Bronchus fibroblast of lung (primary cell): ENCODE measurements around the gene TMEM145. TPM values are rescaled to one million over a fixed set of nuclear protein-coding genes. Genes with fewer than 3 reads are reported as not detected.

Source experiments
- total RNA-seq: library from RNA; depleted of rRNA; stranded (reverse); fragments of >200 nt; gene quantifications from 2 replicates; pipeline ENCODE4 v1.2.3, GENCODE V29; 2015

The TMEM145 gene
- total RNA-seq = 0.17 TPM in 1 of 2 replicates, not detected in the other

DNA sequence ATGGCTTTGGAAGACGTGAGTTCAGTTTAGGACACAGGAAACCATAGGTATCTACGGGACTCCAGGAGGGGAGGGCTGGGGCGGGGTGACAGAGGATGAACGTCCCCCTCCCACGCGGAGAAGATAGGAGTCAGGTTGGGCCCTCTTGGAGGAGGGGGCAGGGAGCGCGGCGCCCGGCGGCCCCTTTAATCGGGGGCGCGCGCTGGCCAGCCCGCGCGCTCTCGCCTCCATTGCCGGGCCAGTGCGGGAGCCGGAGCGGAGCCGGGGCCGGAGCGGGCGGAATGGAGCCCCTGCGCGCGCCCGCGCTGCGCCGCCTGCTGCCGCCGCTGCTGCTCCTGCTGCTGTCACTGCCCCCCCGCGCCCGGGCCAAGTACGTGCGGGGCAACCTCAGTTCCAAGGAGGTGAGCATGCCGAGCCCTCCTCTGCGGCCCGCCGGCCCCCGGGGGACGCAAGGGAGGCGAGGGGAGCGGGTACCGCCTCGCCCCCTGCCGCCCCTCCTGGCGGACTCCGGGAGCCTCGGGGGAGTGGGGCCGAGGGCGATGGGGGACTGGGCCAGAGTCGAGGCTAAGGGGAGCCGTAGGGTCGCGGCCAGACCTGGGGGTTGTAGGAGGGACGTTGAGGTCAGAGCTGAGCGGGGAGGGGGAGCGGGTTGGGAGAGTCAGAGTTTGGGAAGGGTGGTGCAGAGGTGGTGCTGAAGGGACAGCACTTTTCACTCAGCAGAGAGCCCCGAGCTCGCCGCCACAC, at the start of gene TMEM145:
TSS of gene TMEM145 (plus strand) at position 214 of the 744 bp plus-strand sequence. CDS start at position 282, 68 bp downstream.

DNA sequence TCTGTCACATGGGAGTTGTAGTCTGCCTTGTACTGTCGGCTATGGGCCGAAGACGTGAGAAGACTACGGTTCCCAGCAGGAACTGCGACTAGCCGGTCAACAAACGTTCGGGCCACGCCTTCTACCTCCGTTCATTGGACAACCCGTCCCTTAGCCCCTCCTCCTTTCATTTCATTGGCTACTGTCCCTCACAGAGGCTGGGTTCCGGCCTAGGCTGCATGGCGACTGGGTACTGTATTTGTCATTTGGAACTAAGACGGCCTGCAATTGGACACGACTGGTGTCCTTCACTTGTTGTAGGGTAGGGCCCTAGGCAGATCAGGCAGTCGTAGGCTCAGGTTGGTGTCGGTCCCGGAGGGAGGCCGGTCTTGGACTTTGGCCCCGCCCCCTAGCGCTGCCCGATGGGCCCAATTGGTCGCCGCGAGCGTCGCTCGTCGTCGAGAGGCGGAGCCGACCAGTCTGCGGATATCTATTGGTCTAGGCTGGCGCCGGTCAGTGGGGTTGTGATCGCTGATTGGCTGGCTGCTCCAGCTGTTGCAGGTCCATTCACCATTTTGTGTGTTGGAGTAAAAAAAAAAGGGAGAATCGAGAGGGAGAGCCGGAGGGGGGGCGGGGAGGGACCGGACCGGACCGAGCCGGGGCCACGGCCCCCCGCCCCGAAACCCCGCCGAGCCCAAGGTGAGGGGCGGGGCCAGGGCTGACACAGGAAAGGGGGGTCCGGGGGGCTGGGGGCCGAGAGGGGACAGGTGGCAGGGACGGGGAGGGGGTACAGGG, 44.2 kb upstream of the TMEM145 start, which contains the start of gene CIC:
TSS of gene CIC (plus strand) at position 549 of the 774 bp plus-strand sequence. CDS start 2,532 bp downstream, outside the sequence.

DNA sequence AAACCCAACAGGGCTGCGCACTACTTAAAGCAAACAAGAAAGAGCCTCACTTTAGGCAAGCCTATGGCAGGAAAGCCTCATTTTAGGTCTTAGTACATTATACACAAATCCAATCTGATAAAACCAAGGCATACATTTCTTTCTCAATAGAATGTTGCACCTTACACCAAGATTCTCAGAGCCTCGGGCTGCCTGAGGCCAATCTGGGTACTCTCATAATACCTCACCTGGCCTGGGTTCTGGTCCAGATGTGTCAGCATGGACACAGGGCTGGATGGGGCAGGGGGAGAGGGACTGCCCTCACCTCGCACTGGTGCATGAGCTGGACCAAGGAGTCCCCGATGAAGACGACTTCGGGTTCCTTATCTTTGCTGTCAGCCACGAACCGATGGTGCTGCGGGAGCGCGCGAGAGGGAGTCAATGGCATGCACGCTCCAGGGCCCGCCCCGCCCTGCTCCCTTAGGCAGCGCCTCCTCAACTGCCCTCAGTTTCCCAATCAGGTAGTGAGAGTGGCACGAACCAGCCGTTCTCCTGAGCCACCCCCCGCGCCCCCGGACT, 11.4 kb upstream of the TMEM145 start, which contains the start of gene PRR19:
TSS of gene PRR19 (plus strand) at position 487 of the 558 bp plus-strand sequence. CDS start 7,453 bp downstream, outside the sequence.

DNA sequence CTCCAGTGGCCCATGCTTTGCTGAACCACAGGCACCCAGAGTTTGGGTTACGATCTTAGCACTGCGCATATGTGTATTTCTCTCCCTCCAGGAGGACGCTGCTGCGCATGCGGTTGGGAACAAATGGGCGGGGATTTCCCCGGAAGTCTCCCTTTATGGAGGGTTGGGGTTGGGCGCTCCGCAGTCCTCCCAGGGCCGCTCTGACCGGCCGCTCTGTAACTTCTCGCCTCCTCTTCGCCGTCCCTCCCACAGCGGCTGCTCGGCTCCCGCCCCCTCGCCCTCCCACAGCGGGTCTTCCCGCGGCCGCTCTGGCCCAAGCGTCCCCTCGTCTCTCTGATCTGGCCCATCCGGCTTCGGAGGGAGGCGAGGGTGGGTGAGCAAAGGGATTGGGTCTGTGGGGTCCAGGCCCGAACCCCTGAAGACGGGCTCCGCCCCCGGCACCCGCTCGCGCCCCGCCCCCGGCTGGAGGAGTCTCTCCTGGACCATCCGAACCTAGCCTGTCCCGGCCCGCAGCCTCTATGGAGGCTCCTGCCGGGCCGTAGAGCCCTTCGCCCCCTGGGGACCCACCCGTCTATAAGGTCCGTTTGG, 12.3 kb downstream of the TMEM145 start, which contains the start of gene MEGF8:
TSS of gene MEGF8 (plus strand) at position 328 of the 588 bp plus-strand sequence. CDS start 609 bp downstream, outside the sequence.

Other genes with a start within 250 kb of the TMEM145 start
- 0.34 and 1.0 TPM in 2 replicates for gene GRIK5, start 243.1 kb upstream of the TMEM145 start, total RNA-seq
- 16.3 and 16.4 TPM in 2 replicates for gene ZNF574, start 237.1 kb upstream of the TMEM145 start, total RNA-seq
- 0.17 and 1.2 TPM in 2 replicates for gene POU2F2, start 180.9 kb upstream of the TMEM145 start, total RNA-seq
- gene DEDD2, start 95.6 kb upstream of the TMEM145 start, total RNA-seq = 25.0 and 25.7 TPM in 2 replicates
- gene ZNF526, start 93.0 kb upstream of the TMEM145 start, total RNA-seq = 7.9 and 8.0 TPM in 2 replicates
- gene GSK3A, start 70.7 kb upstream of the TMEM145 start, total RNA-seq = 19.3 and 20.3 TPM in 2 replicates
- gene ERF, start 58.2 kb upstream of the TMEM145 start, total RNA-seq = 45.9 and 47.0 TPM in 2 replicates
- 53.2 and 53.3 TPM in 2 replicates for gene CIC, start 44.1 kb upstream of the TMEM145 start, total RNA-seq
- 0.84 and 1.0 TPM in 2 replicates for gene PRR19, start 11.2 kb upstream of the TMEM145 start, total RNA-seq
- 88.8 and 92.5 TPM in 2 replicates for gene PAFAH1B3, start 10.7 kb upstream of the TMEM145 start, total RNA-seq
- gene MEGF8, start 12.3 kb downstream of the TMEM145 start, total RNA-seq = 18.4 and 19.7 TPM in 2 replicates
- not detected in 2 replicates for gene CNFN, start 77.0 kb downstream of the TMEM145 start, total RNA-seq
- 9.9 and 10.6 TPM in 2 replicates for gene LIPE, start 114.1 kb downstream of the TMEM145 start, total RNA-seq
- gene CXCL17, start 129.6 kb downstream of the TMEM145 start, total RNA-seq = not detected in 2 replicates
- gene CEACAM1, start 215.2 kb downstream of the TMEM145 start, total RNA-seq = not detected in 2 replicates